ENCODE data around the gene PWWP2B. TPM values are rescaled to one million over a fixed set of nuclear protein-coding genes. Genes with fewer than 3 reads are reported as not detected.
"Not testable (repeated sequence)": the region's sequence is repeated elsewhere in the genome, so short reads cannot be mapped to it uniquely, and the experiment has no call there.

PWWP2B gene
- total RNA-seq, 4 donors from 2014 or later = 14.5 to 35.4 (median 27.3) TPM

DNA sequence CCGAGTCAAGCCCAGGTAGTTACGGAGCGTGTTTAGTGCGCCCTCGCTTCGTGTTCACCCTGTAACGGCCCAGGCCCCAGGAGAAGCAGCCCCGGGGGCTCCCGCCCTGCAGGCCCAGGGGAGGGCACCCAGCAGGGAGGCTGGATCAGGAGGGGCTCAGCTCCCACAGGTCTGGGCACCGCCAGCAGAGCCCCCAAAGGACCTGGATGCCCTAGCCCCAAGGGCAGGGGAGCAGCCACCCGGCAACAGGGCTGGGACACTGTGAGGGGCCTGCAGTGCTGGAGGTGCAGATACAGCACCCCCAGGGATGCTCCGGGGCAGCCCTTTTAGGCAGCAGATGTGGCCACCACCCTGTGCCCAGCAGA, 35.2 kb downstream of the PWWP2B start:
- WGBS, 2 donors = 98 to 100% methylated on average over 3 to 6 of the region's 12 CpGs
- intact Hi-C loops (cut with DNase I) = no loop called here
- TF ChIP-seq, protein P1, sequence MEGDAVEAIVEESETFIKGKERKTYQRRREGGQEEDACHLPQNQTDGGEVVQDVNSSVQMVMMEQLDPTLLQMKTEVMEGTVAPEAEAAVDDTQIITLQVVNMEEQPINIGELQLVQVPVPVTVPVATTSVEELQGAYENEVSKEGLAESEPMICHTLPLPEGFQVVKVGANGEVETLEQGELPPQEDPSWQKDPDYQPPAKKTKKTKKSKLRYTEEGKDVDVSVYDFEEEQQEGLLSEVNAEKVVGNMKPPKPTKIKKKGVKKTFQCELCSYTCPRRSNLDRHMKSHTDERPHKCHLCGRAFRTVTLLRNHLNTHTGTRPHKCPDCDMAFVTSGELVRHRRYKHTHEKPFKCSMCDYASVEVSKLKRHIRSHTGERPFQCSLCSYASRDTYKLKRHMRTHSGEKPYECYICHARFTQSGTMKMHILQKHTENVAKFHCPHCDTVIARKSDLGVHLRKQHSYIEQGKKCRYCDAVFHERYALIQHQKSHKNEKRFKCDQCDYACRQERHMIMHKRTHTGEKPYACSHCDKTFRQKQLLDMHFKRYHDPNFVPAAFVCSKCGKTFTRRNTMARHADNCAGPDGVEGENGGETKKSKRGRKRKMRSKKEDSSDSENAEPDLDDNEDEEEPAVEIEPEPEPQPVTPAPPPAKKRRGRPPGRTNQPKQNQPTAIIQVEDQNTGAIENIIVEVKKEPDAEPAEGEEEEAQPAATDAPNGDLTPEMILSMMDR (IDR thresholded peaks at IDR 0.05) = no peak
- TF ChIP-seq POLR2A (IDR thresholded peaks at IDR 0.05) = no peak
- no peaks in the 10 kb centered on the region for H3K36me3 ChIP-seq
- H3K4me3 ChIP-seq (replicated peaks in 1 of 3) = no peak overlapping the region
- no peaks in the 10 kb centered on the region for H3K9me3 ChIP-seq
- no peak overlapping the region for H3K27ac ChIP-seq
- DNase-seq = no peak
- no peaks in the 10 kb centered on the region for H3K27me3 ChIP-seq
- peaks cover 10 to 14% of the 10 kb centered on the region in 2 donors for H3K4me1 ChIP-seq

GRCh38 chr10:132433671-132434340, 36.8 kb downstream of the PWWP2B start:
- Histone ChIP-seq H3K27me3 (no peaks in the 10 kb centered on the region), H3K9me3 (no peaks in the 10 kb centered on the region), H3K36me3 (no peaks in the 10 kb centered on the region), H3K27ac (no peak overlapping the region), H3K4me1 (peaks cover 10 to 14% of the 10 kb centered on the region in 2 donors), H3K4me3 (replicated peaks in 1 of 3) (no peak overlapping the region)
- WGBS, 2 donors = 97% methylated on average over 20 to 21 of the region's 21 CpGs
- intact Hi-C loops (cut with DNase I) = no loop called here
- TF ChIP-seq, protein P1 (IDR thresholded peaks at IDR 0.05) = no peak
- TF ChIP-seq POLR2A (IDR thresholded peaks at IDR 0.05) = no peak
- no peak for DNase-seq

DNA sequence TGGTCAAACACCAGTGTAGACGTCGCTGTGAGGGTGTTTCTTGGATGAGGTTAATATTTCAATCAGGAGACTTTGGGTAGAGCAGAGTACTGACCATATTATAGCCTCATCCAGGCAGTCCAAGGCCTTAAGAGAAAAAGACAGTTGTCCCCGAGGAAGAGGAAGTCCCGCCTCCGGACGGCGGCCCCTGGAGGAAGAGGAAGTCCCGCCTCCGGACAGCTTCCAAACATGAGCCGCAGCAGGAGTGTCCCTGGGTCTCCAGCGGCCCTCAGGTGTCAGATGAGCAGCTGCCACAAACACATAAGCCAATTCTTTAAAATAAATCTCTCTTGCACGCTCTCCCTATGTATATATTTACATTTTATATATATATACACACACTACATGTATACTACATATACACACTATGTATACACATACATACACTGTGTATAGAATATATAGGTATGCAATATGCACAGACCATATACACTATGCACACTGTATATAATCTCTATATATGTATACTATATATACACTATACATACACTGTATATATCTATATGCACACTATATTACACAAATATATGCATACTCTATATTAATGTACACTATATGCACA, 37.5 kb downstream of the PWWP2B start:
- H3K4me3 ChIP-seq (replicated peaks in 1 of 3) = no peak overlapping the region
- H3K27ac ChIP-seq = no peak overlapping the region
- intact Hi-C loops (cut with DNase I) = no loop called here
- H3K9me3 ChIP-seq = no peaks in the 10 kb centered on the region
- H3K4me1 ChIP-seq = peaks cover 4 to 8% of the 10 kb centered on the region in 2 donors
- DNase-seq = no peak
- H3K36me3 ChIP-seq = no peaks in the 10 kb centered on the region
- 70 to 78% methylated on average over 12 of the region's 12 CpGs for WGBS, 2 donors
- TF ChIP-seq, protein P1 (IDR thresholded peaks at IDR 0.05) = no peak
- TF ChIP-seq POLR2A (IDR thresholded peaks at IDR 0.05) = no peak
- H3K27me3 ChIP-seq = no peaks in the 10 kb centered on the region

- H3K36me3 ChIP-seq; H3K27me3 ChIP-seq; DNase-seq; H3K9me3 ChIP-seq; H3K27ac ChIP-seq; intact Hi-C loops (cut with DNase I); H3K4me3 ChIP-seq (replicated peaks in 1 of 3); H3K4me1 ChIP-seq: not testable (repeated sequence)
- WGBS, 2 donors = 91 to 94% methylated on average over 5 of the region's 5 CpGs
Observed at GRCh38 chr10:132435320-132435719, 38.3 kb downstream of the PWWP2B start.

DNA sequence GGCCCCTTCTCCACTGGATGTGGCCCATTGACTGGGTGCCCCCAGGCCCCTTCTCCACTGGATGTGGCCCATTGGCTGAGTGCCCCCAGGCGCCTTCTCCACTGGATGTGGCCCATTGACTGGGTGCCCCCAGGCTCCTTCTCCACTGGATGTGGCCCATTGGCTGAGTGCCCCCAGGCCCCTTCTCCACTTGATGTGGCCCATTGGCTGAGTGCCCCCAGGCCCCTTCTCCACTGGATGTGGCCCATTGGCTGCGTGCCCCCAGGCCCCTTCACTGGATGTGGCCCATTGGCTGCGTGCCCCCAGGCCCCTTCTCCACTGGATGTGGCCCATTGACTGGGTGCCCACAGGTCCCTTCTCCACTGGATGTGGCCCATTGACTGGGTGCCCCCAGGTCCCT, 39.1 kb downstream of the PWWP2B start:
- WGBS, 2 donors = 80% methylated on average over 2 of the region's 3 CpGs; no CpG with 5 or more reads in 1 of the 2 donors
- H3K27ac ChIP-seq; H3K9me3 ChIP-seq; H3K4me1 ChIP-seq; H3K36me3 ChIP-seq; DNase-seq; H3K27me3 ChIP-seq; intact Hi-C loops (cut with DNase I); H3K4me3 ChIP-seq (replicated peaks in 1 of 3): not testable (repeated sequence)

GRCh38 chr10:132436861-132437410, 39.9 kb downstream of the PWWP2B start:
- Histone ChIP-seq H3K4me1 (no peaks in the 10 kb centered on the region), H3K36me3 (no peaks in the 10 kb centered on the region), H3K27ac (no peak overlapping the region), H3K9me3 (no peaks in the 10 kb centered on the region), H3K4me3 (replicated peaks in 1 of 3) (no peak overlapping the region), H3K27me3 (no peaks in the 10 kb centered on the region)
- intact Hi-C loops (cut with DNase I) = no loop called here
- WGBS, 2 donors = 88 to 89% methylated on average over 7 to 15 of the region's 15 CpGs
- no peak for TF ChIP-seq POLR2A (IDR thresholded peaks at IDR 0.05)
- TF ChIP-seq, protein P1 (IDR thresholded peaks at IDR 0.05) = no peak
- DNase-seq = no peak
